Measurements from ENCODE around the gene SYT1. TPM values are rescaled to one million over a fixed set of nuclear protein-coding genes. Genes with fewer than 3 reads are reported as not detected.

Gene SYT1
- total and polyA plus RNA-seq, 8 donors, result under 0.01 to 11.4 (median 0.88) TPM

- no peak for DNase-seq
- Histone ChIP-seq H3K4me1 (no peaks in the 10 kb centered on the region), H3K27me3 (no peaks in the 10 kb centered on the region), H3K4me3 (no peak overlapping the region), H3K27ac (no peak overlapping the region), H3K36me3 (no peaks in the 10 kb centered on the region), H3K9me3 (no peaks in the 10 kb centered on the region)
- TF ChIP-seq CTCF (IDR thresholded peaks at IDR 0.05) (no peak), POLR2A (IDR thresholded peaks at IDR 0.05) (no peak), EP300 (IDR thresholded peaks at IDR 0.05) (no peak), POLR2AphosphoS5 (IDR thresholded peaks at IDR 0.05) (no peak)
- WGBS, 5 donors, result 53 to 68% (median 58%) methylated on average over 3 of the region's 3 CpGs
- intact Hi-C loops (cut with DNase I; ENCODE audit: low total_unique reads), result no loop called here
Observed at GRCh38 chr12:79194595-79194994, 330.0 kb downstream of the SYT1 start.

DNA sequence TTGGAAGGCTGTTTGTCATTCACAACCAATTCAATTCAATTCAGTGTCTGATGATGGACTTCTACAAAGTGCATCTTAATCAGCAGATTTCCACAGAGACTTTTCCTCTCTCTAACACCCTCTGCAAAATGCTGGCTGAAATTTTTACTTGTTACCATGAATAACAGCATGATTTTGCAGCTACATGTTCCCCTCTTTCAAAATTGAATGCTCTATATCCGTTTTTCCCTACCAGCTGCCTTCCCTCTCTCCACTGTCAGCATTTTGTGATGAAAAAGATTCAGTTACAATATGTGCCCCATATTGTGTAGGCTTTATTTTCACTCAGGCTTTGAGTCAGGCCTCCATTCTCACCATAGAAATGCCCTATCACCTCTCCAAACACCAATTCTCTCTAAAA lies 334.6 kb downstream of the SYT1 start:
- no peak for DNase-seq
- intact Hi-C loops (cut with DNase I; ENCODE audit: low total_unique reads), result no loop called here
- Histone ChIP-seq H3K4me3 (no peak overlapping the region), H3K27me3 (no peaks in the 10 kb centered on the region), H3K27ac (no peak overlapping the region), H3K9me3 (no peaks in the 10 kb centered on the region), H3K4me1 (no peaks in the 10 kb centered on the region), H3K36me3 (no peaks in the 10 kb centered on the region)
- TF ChIP-seq EP300 (IDR thresholded peaks at IDR 0.05), result no peak
- no peak for TF ChIP-seq POLR2AphosphoS5 (IDR thresholded peaks at IDR 0.05)
- TF ChIP-seq CTCF (IDR thresholded peaks at IDR 0.05), result no peak
- no peak for TF ChIP-seq POLR2A (IDR thresholded peaks at IDR 0.05)
- WGBS, 5 donors, result 33 to 61% (median 52%) methylated on average over 1 of the region's 1 CpG

- Histone ChIP-seq H3K4me1 (no peaks in the 10 kb centered on the region), H3K4me3 (no peak overlapping the region), H3K36me3 (no peaks in the 10 kb centered on the region), H3K9me3 (no peaks in the 10 kb centered on the region), H3K27ac (no peak overlapping the region), H3K27me3 (no peaks in the 10 kb centered on the region)
- intact Hi-C loops (cut with DNase I; ENCODE audit: low total_unique reads), result no loop called here
- WGBS, 5 donors, result 62 to 76% (median 69%) methylated on average over 2 of the region's 2 CpGs
- peak in 1 of 2 donors; percentile 14 for DNase-seq
- TF ChIP-seq POLR2AphosphoS5 (IDR thresholded peaks at IDR 0.05), result no peak
- TF ChIP-seq EP300 (IDR thresholded peaks at IDR 0.05), result no peak
- no peak for TF ChIP-seq POLR2A (IDR thresholded peaks at IDR 0.05)
- no peak for TF ChIP-seq CTCF (IDR thresholded peaks at IDR 0.05)
Observed at GRCh38 chr12:79200176-79200575, 335.6 kb downstream of the SYT1 start.

DNA sequence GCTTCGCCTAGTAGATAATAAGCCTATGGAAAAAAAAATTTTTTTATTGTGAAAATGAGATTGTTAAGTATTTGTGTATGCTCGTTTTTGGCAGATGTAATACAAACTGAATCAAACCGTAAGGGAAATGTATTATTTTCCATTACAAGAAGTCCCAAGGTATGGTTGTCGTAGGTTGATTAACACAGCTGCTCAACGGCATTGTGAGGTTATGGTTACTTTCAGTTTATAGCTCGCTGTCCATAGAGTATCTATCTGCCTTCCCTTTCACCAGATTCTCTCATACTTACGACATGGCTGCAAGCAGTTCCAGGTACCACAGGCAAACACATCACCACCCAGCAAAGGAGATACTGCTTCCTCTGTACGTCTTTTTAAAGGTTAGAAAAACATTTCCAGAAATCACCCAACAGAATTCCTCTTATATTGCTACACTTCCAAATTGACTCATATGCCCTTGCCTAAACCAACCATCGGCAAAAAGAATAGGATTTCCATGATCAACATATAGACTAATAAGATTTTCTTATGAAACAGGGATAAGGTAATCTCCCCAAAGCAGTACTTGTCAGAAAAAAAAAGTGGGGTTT lies 338.6 kb downstream of the SYT1 start:
- Histone ChIP-seq H3K9me3 (no peaks in the 10 kb centered on the region), H3K4me1 (no peaks in the 10 kb centered on the region), H3K4me3 (no peak overlapping the region), H3K27me3 (no peaks in the 10 kb centered on the region), H3K27ac (no peak overlapping the region), H3K36me3 (no peaks in the 10 kb centered on the region)
- WGBS, 5 donors, result 82 to 86% (median 84%) methylated on average over 9 of the region's 9 CpGs
- TF ChIP-seq POLR2AphosphoS5 (IDR thresholded peaks at IDR 0.05), result no peak
- TF ChIP-seq CTCF (IDR thresholded peaks at IDR 0.05), result no peak
- TF ChIP-seq POLR2A (IDR thresholded peaks at IDR 0.05), result no peak
- no peak for TF ChIP-seq EP300 (IDR thresholded peaks at IDR 0.05)
- intact Hi-C loops (cut with DNase I; ENCODE audit: low total_unique reads), result no loop called here
- no peak for DNase-seq
